HCT116 (cell line): ENCODE measurements around the gene FBXL16. TPM values are rescaled to one million over a fixed set of nuclear protein-coding genes. Genes with fewer than 3 reads are reported as not detected.
A peak's percentile ranks its signal among the peaks of the same experiment; 100 is the strongest.

Source experiments
- ATAC-seq: fragments of 200-7000 bp; cut with Tn5 transposase; 2 replicates; pipeline ENCODE4 v1.9.1; 2020; ENCODE audit warnings: mild to moderate bottlenecking, moderate library complexity
- BruUV-seq: library from RNA; stranded (reverse); fragments of 400-500 nt; replicated peaks from 2 replicates; lab custom pipeline; 2021; lab: Mats Ljungman, UMichigan
- CTCF ChIA-PET: fragments of 300-600 bp; sonication (Branson Sonifier 250); formaldehyde crosslinking; loops from one replicate; lab custom pipeline; 2021; ENCODE audit warnings: antibody characterized with exemption; lab: Charles Lee
- POLR2A ChIA-PET: fragments of 300-600, 350-600 bp; sonication (Branson Sonifier 250); formaldehyde crosslinking; loops from one replicate; lab custom pipeline; 2021; ENCODE audit warnings: antibody characterized with exemption; lab: Charles Lee
- RAD21 ChIA-PET, 2 experiments: fragments of 300-600 bp; sonication (Branson Sonifier 250); formaldehyde crosslinking; loops; one replicate each; lab custom pipeline; 2023; ENCODE audit warnings: low total read pairs in 2 of 2; ENCODE audit not compliant: uncharacterized antibody in 2 of 2, unreplicated experiment in 2 of 2, low non-redundant PET in 1 of 2; lab: Charles Lee
- DNase-seq: peaks from one replicate; pipeline ENCODE4 v3.0.0-alpha.2; 2010; ENCODE audit warnings: low read depth, low spot score
- H2AFZ ChIP-seq: fragments of 200-600 bp; shearing (Covaris generic), sonication (generic); 2 replicates; pipeline ENCODE4 v1.6.1; 2017; ENCODE audit warnings: low read depth, mixed run types, mixed read lengths, antibody characterized with exemption, low read length; ENCODE audit not compliant: poor library complexity, severe bottlenecking
- H3K27ac ChIP-seq: 2 replicates; pipeline ENCODE4 v1.5.1; 2012; ENCODE audit warnings: low read depth, low read length
- H3K27me3 ChIP-seq: fragments of 200-600 bp; sonication (generic); 2 replicates; pipeline ENCODE4 v1.6.1; 2016; ENCODE audit warnings: mixed run types, low read length, mixed read lengths; ENCODE audit not compliant: insufficient read depth
- H3K36me3 ChIP-seq, 2 experiments: fragments of 200-500 bp in 1 of 2; fragments of 200-600 bp in 1 of 2; sonication (Bioruptor generic) in 1 of 2; sonication (generic) in 1 of 2; 2 replicates each; pipeline versions ENCODE4 v1.5.1 to v1.6.1; 2014 to 2016; ENCODE audit warnings: low read length in 2 of 2, inconsistent platforms in 1 of 2, mixed read lengths in 1 of 2, mixed run types in 1 of 2; ENCODE audit not compliant: insufficient read depth in 2 of 2, control insufficient read depth in 1 of 2
- H3K4me1 ChIP-seq, 2 experiments: fragments of 200-600 bp in 1 of 2; sonication (generic) in 1 of 2; 2 replicates each; pipeline versions ENCODE4 v1.5.1 to v1.6.1; 2012 to 2017; ENCODE audit warnings: low read length in 2 of 2, inconsistent platforms in 1 of 2, mild to moderate bottlenecking in 1 of 2, mixed read lengths in 1 of 2, mixed run types in 1 of 2, moderate library complexity in 1 of 2; ENCODE audit not compliant: insufficient read depth in 2 of 2, control insufficient read depth in 1 of 2
- H3K4me2 ChIP-seq: fragments of 200-600 bp; sonication (generic); 2 replicates; pipeline ENCODE4 v1.6.1; 2017; ENCODE audit warnings: mixed run types, low read length, mixed read lengths
- H3K4me3 ChIP-seq, 2 experiments: fragments of 200-600 bp in 1 of 2; sonication (generic) in 1 of 2; replicated peaks in 1 of 2; 2 replicates each; pipeline ENCODE4 v1.5.1; 2011 to 2016; ENCODE audit warnings: low read length in 2 of 2, control low read depth in 1 of 2, low read depth in 1 of 2, mild to moderate bottlenecking in 1 of 2, mixed read lengths in 1 of 2, mixed run types in 1 of 2
- H3K79me2 ChIP-seq: fragments of 200-600 bp; sonication (generic); 2 replicates; pipeline ENCODE4 v1.6.1; 2017; ENCODE audit warnings: mild to moderate bottlenecking, mixed run types, low read length, moderate library complexity, mixed read lengths; ENCODE audit not compliant: insufficient read depth
- H3K9ac ChIP-seq: fragments of 200-600 bp; sonication (generic); 2 replicates; pipeline ENCODE4 v1.6.1; 2016; ENCODE audit warnings: low read length, mixed read lengths
- H3K9me2 ChIP-seq: fragments of 200-600 bp; sonication (generic), shearing (Covaris generic); 2 replicates; pipeline ENCODE4 v1.6.1; 2017; ENCODE audit warnings: mixed run types, mild to moderate bottlenecking, moderate library complexity; ENCODE audit not compliant: insufficient read depth
- H3K9me3 ChIP-seq, 2 experiments: fragments of 200-500 bp in 1 of 2; fragments of 200-600 bp in 1 of 2; sonication (Bioruptor generic) in 1 of 2; sonication (generic) in 1 of 2; 2 replicates each; pipeline ENCODE4 v1.6.1; 2014 to 2017; ENCODE audit warnings: low read length in 2 of 2, mixed read lengths in 2 of 2, inconsistent platforms in 1 of 2, low read depth in 1 of 2, mild to moderate bottlenecking in 1 of 2, mixed run types in 1 of 2, moderate library complexity in 1 of 2; ENCODE audit not compliant: control insufficient read depth in 1 of 2, insufficient read depth in 1 of 2
- H4K20me1 ChIP-seq: fragments of 200-600 bp; sonication (generic), shearing (Covaris generic); 2 replicates; pipeline ENCODE4 v1.6.1; 2017; ENCODE audit warnings: mixed run types, mild to moderate bottlenecking, moderate library complexity; ENCODE audit not compliant: insufficient read depth
- EZH2phosphoT487 ChIP-seq: fragments of 200-600 bp; IDR thresholded peaks from 2 replicates; pipeline ENCODE4 v1.6.1; 2018; ENCODE audit warnings: antibody characterized with exemption, borderline replicate concordance
- POLR2A ChIP-seq: IDR thresholded peaks from 2 replicates; pipeline ENCODE4 v1.7.0; 2011; ENCODE audit warnings: borderline replicate concordance; ENCODE audit not compliant: insufficient read depth, insufficient read length; ENCODE audit errors: extremely low read depth
- SIN3A ChIP-seq: IDR thresholded peaks from 2 replicates; pipeline ENCODE4 v1.6.1; 2012; ENCODE audit warnings: low read depth
- intact Hi-C: fragments of 100-400 bp; cut with micrococcal nuclease; formaldehyde crosslinking; loops from 2 replicates; pipeline ENCODE4 v1.10.0; 2022
- total RNA-seq: library from RNA; stranded (reverse); gene quantifications from one replicate; pipeline ENCODE4 v1.2.1, GENCODE V29; 2021; ENCODE audit not compliant: unreplicated experiment
- TF ChIP-seq, protein P1 (sequence below): IDR thresholded peaks from 2 replicates; pipeline ENCODE4 v1.6.1; 2012; ENCODE audit warnings: low read depth
- TF ChIP-seq, protein P2 (sequence below), 3 experiments: fragments of 200-600 bp in 1 of 3; sonication (generic) in 1 of 3; IDR thresholded peaks in 2 of 3; conservative IDR thresholded peaks in 1 of 3; 2 replicates each; pipeline ENCODE4 v1.5.1; 2012 to 2017; ENCODE audit warnings: low read depth in 2 of 3, low read length in 2 of 3, antibody characterized with exemption in 1 of 3, borderline replicate concordance in 1 of 3, control low read depth in 1 of 3, mild to moderate bottlenecking in 1 of 3, mixed read lengths in 1 of 3, mixed run types in 1 of 3, moderate library complexity in 1 of 3; ENCODE audit not compliant: insufficient read depth in 1 of 3

The FBXL16 gene
- total RNA-seq, 1 experiment from 2014 or later: 49.7 TPM

DNA sequence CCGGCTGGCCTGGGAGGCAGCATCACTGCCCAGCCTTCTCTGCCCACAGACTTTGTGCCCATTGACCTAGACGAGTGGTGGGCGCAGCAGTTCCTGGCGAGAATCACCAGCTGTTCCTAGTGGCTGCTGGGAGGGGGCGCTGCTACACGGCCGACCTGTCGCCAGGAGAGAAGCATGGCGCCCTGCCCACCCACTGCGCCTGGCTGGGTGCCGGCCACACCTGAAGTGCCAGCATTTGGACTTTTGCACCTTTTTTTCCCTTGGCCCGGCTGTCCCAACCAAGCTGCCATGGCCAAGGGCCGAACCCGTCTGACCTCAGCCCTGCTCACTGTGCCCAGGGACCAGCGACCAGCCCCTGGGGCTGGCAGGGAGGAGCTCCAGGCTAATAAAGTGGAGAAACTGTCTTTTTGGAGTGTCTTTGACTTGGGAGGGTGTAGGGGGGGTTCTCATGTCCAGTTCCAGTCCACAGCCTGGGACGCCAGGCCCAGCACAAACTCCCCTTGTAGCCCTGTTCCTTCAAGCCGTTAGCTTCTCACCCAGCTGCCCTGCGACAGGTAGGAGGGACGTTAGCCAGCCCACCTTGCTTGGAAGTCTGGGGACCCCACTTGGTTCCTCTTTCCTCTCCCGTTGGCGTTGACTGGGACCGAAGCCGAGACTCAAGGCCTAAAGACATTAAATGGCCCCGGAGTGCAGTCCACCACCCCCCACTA lies 57.4 kb downstream of the FBXL16 start (continued):
- TF ChIP-seq, protein P1, sequence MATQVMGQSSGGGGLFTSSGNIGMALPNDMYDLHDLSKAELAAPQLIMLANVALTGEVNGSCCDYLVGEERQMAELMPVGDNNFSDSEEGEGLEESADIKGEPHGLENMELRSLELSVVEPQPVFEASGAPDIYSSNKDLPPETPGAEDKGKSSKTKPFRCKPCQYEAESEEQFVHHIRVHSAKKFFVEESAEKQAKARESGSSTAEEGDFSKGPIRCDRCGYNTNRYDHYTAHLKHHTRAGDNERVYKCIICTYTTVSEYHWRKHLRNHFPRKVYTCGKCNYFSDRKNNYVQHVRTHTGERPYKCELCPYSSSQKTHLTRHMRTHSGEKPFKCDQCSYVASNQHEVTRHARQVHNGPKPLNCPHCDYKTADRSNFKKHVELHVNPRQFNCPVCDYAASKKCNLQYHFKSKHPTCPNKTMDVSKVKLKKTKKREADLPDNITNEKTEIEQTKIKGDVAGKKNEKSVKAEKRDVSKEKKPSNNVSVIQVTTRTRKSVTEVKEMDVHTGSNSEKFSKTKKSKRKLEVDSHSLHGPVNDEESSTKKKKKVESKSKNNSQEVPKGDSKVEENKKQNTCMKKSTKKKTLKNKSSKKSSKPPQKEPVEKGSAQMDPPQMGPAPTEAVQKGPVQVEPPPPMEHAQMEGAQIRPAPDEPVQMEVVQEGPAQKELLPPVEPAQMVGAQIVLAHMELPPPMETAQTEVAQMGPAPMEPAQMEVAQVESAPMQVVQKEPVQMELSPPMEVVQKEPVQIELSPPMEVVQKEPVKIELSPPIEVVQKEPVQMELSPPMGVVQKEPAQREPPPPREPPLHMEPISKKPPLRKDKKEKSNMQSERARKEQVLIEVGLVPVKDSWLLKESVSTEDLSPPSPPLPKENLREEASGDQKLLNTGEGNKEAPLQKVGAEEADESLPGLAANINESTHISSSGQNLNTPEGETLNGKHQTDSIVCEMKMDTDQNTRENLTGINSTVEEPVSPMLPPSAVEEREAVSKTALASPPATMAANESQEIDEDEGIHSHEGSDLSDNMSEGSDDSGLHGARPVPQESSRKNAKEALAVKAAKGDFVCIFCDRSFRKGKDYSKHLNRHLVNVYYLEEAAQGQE: no peak
- TF ChIP-seq, protein P2, sequence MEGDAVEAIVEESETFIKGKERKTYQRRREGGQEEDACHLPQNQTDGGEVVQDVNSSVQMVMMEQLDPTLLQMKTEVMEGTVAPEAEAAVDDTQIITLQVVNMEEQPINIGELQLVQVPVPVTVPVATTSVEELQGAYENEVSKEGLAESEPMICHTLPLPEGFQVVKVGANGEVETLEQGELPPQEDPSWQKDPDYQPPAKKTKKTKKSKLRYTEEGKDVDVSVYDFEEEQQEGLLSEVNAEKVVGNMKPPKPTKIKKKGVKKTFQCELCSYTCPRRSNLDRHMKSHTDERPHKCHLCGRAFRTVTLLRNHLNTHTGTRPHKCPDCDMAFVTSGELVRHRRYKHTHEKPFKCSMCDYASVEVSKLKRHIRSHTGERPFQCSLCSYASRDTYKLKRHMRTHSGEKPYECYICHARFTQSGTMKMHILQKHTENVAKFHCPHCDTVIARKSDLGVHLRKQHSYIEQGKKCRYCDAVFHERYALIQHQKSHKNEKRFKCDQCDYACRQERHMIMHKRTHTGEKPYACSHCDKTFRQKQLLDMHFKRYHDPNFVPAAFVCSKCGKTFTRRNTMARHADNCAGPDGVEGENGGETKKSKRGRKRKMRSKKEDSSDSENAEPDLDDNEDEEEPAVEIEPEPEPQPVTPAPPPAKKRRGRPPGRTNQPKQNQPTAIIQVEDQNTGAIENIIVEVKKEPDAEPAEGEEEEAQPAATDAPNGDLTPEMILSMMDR (IDR thresholded peaks at IDR 0.05 in 2 of 3, conservative IDR thresholded peaks at IDR 0.05 in 1 of 3; ENCODE audit: borderline replicate concordance in 1 of 3, insufficient read depth in 1 of 3, low read depth in 2 of 3, low read length in 2 of 3): peak; percentile 40 to 59 (median 53); a peak in 4 of 6 replicates
- TF ChIP-seq EZH2phosphoT487: no peak
- TF ChIP-seq, all 23 proteins: peak for 4

DNA sequence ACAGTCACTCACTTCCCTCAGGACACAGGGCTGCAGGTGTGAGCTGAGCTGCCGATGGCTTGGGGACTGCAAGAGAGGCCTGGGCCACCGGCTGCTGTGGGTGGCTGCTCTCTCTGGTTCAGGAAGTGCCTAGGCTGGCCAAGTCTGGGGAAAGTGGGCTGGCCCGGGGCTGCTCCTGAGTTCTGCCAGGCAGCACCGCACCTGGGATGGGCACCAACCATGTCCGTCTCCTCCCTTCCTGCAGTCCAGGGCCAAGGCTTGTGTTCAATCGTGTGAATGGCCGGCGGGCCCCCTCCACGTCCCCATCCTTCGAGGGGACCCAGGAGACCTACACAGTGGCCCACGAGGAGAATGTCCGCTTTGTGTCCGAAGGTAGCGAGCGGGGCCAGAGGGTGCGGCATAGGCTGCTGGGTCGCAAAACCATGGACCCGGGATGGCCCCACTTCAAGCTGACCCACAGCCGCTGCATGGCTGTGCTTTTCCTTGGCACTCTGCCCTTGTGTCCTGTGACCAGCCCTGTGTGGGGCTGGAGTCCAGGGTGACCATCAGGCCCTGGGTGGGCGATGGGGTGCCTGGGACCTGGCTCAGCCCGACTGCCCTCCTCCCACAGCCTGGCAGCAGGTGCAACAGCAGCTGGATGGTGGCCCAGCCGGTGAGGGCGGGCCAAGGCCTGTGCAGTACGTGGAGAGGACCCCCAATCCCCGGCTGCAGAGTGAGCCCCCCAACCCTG lies 58.3 kb downstream of the FBXL16 start:
- peak overlapping the region; percentile 64 to 68 for H3K4me3 ChIP-seq
- H3K9me2 ChIP-seq: no peaks in the 10 kb centered on the region
- no peaks in the 10 kb centered on the region for H4K20me1 ChIP-seq
- intact Hi-C loops: no loop called here
- ChIA-PET CTCF (interaction anchor here (2.3 kb wide), 1 partner anchor 13 kb away, joined by 13 read pairs; no protein-coding TSS in a partner anchor), RAD21 (no interaction called here)
- no peaks in the 10 kb centered on the region for H3K9me3 ChIP-seq
- H3K9ac ChIP-seq: peak overlapping the region; percentile 82
- H2AFZ ChIP-seq: no peak overlapping the region
- BruUV-seq: no TSS peak
- TF ChIP-seq POLR2A: peak; percentile 19
- TF ChIP-seq SIN3A: no peak
- TF ChIP-seq, all 23 proteins: peak for 1
- no peak for DNase-seq
- no peak for ATAC-seq
- Histone ChIP-seq H3K36me3 (no peaks in the 10 kb centered on the region), H3K79me2 (peaks cover 40% of the 10 kb centered on the region), H3K27me3 (no peaks in the 10 kb centered on the region), H3K4me2 (peak overlapping the region; percentile 84), H3K4me1 (peaks cover 19 to 55% of the 10 kb centered on the region in 2 experiments), H3K27ac (peak overlapping the region; percentile 96)
- POLR2A ChIA-PET: no interaction called here
